ENCODE results near the gene TNNT2.

TNNT2 gene

DNA sequence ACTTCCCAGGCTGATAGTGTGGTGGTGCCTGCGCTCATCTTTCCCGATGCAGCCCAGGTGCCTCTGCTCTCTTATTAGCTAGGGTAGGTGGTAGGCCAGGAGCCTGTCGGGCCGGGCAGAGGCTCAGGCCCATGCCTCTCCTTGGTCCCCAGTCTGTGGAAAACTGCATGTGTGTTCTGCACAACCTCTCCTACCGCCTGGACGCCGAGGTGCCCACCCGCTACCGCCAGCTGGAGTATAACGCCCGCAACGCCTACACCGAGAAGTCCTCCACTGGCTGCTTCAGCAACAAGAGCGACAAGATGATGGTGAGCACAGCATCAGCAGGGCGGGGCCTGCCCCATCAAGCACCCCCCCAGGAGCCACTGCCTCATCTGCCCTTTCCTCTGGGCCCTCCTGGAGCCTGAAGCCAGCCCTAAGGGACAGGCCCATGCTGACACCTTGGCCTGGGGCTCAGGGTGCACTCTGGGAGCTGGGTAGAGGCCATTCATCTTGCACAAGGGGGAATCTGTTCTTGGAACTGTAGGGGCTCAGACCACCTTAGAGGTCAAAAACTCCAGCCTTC, 55.6 kb downstream of the TNNT2 start:
- H3K4me1 ChIP-seq = peaks cover 23% of the 10 kb centered on the region
- TF ChIP-seq, protein P1, sequence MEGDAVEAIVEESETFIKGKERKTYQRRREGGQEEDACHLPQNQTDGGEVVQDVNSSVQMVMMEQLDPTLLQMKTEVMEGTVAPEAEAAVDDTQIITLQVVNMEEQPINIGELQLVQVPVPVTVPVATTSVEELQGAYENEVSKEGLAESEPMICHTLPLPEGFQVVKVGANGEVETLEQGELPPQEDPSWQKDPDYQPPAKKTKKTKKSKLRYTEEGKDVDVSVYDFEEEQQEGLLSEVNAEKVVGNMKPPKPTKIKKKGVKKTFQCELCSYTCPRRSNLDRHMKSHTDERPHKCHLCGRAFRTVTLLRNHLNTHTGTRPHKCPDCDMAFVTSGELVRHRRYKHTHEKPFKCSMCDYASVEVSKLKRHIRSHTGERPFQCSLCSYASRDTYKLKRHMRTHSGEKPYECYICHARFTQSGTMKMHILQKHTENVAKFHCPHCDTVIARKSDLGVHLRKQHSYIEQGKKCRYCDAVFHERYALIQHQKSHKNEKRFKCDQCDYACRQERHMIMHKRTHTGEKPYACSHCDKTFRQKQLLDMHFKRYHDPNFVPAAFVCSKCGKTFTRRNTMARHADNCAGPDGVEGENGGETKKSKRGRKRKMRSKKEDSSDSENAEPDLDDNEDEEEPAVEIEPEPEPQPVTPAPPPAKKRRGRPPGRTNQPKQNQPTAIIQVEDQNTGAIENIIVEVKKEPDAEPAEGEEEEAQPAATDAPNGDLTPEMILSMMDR (IDR thresholded peaks at IDR 0.05; ENCODE audit: low read depth, low read length) = no peak
- no peaks in the 10 kb centered on the region for H3K36me3 ChIP-seq
- H3K27me3 ChIP-seq = no peaks in the 10 kb centered on the region
- no peak overlapping the region for H3K4me3 ChIP-seq (ENCODE audit: low read depth, low read length)
- no peak for DNase-seq
- H3K9me3 ChIP-seq = no peaks in the 10 kb centered on the region

DNA sequence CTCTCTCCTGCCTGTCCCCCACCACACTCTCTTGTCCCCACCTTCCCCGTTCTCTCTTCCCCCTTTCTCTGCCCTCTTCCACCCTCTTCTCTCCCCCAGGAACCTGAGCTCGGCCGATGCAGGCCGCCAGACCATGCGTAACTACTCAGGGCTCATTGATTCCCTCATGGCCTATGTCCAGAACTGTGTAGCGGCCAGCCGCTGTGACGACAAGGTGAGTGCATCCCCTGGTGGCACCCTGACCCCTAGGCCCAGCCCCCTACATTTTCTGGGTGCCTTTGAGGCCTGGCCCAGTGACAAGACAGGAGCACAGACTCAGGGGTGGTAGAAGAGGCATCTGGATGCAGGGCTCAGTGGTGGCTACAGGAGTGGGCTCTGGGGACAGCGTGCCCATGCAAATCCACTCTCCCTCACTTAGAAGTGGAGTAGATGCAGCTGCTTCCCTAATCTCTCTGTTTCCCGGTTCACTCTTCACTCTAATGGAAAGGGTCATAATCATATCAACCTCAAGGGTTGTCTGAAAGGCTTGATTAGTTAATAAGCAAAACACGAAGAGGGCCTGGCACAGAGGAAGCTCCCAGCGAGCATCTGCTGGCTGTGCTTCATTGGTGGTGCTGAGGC, 57.2 kb downstream of the TNNT2 start:
- DNase-seq = peak; percentile 72
- TF ChIP-seq, protein P1 (IDR thresholded peaks at IDR 0.05; ENCODE audit: low read depth, low read length) = no peak
- H3K4me3 ChIP-seq (ENCODE audit: low read depth, low read length) = no peak overlapping the region
- peaks cover 23% of the 10 kb centered on the region for H3K4me1 ChIP-seq
- H3K27me3 ChIP-seq = no peaks in the 10 kb centered on the region
- H3K9me3 ChIP-seq = no peaks in the 10 kb centered on the region
- H3K36me3 ChIP-seq = no peaks in the 10 kb centered on the region

DNA sequence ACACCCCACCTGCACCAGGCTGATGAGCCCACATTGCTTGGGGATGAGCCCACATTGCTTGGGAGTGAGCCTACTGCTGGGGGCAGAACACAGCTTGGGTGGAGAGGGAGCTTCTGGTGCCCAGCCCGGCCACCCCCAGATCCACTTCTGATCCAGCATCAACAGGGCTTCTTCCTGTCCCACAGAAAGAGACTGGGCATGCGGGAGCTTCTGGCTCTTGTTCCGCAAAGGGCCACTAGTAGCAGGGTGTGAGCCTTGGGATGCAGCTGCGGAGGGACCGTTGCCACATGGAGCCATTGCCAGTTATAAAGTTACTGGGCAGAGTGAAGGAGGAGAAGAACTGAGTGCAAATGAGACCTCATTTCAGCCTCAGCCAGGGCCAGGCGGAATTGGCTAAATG, 57.8 kb downstream of the TNNT2 start:
- DNase-seq = no peak
- Histone ChIP-seq H3K36me3 (no peaks in the 10 kb centered on the region), H3K4me1 (peaks cover 23% of the 10 kb centered on the region), H3K4me3 (ENCODE audit: low read depth, low read length) (no peak overlapping the region), H3K9me3 (no peaks in the 10 kb centered on the region), H3K27me3 (no peaks in the 10 kb centered on the region)
- TF ChIP-seq, protein P1 (IDR thresholded peaks at IDR 0.05; ENCODE audit: low read depth, low read length) = no peak

DNA sequence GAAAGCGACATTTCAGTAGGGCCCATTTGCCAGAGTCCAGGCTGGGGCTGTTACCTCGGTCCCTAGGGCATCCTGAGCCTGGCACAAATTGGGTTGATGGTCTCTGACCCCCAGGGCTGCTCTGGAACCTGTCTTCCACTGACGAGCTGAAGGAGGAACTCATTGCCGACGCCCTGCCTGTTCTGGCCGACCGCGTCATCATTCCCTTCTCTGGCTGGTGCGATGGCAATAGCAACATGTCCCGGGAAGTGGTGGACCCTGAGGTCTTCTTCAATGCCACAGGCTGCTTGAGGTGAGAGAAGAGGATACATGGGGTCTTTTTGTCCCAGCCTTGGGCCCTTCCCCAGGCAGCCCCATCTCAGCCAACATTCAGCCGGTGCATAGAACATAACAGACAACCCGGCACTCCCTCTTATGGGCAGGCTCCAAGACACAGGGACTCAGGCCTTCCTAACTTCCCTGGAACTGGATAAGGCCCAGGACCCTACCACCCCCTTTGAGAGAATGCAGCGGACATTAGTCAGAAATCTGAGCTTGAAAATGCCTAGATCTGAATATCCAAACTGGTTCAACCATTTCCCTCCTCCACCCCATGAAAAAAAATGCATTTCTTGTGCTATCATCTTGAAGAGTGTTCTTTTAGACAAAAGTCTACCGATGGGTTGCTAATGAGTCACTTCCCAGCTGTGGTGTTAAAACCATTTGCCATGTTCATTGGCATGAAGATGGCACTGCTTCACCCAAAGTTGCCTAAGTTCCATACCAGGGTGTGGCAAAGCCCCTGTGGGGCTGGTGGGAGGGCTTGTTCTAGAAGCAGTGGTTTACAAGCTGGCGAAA, 58.8 kb downstream of the TNNT2 start:
- H3K36me3 ChIP-seq = no peaks in the 10 kb centered on the region
- TF ChIP-seq, protein P1 (IDR thresholded peaks at IDR 0.05; ENCODE audit: low read depth, low read length) = no peak
- no peak overlapping the region for H3K4me3 ChIP-seq (ENCODE audit: low read depth, low read length)
- no peaks in the 10 kb centered on the region for H3K27me3 ChIP-seq
- no peak for DNase-seq
- no peaks in the 10 kb centered on the region for H3K9me3 ChIP-seq
- H3K4me1 ChIP-seq = peaks cover 23% of the 10 kb centered on the region

DNA sequence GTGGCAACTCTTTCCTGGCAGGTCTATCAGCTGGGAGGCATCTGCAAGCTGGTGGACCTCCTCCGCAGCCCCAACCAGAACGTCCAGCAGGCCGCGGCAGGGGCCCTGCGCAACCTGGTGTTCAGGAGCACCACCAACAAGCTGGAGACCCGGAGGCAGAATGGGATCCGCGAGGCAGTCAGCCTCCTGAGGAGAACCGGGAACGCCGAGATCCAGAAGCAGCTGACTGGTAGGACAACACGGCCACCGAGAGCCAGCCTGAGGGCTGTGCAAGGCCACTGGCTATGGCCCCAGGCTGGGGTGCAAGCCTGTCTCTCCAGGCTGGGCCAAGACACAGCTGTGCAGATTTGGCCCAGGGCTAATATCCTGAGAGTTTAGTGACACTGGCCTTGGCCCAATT, 59.9 kb downstream of the TNNT2 start:
- Histone ChIP-seq H3K27me3 (no peaks in the 10 kb centered on the region), H3K9me3 (no peaks in the 10 kb centered on the region), H3K4me3 (ENCODE audit: low read depth, low read length) (no peak overlapping the region), H3K36me3 (no peaks in the 10 kb centered on the region), H3K4me1 (peaks cover 23% of the 10 kb centered on the region)
- TF ChIP-seq, protein P1 (IDR thresholded peaks at IDR 0.05; ENCODE audit: low read depth, low read length) = no peak
- no peak for DNase-seq

DNA sequence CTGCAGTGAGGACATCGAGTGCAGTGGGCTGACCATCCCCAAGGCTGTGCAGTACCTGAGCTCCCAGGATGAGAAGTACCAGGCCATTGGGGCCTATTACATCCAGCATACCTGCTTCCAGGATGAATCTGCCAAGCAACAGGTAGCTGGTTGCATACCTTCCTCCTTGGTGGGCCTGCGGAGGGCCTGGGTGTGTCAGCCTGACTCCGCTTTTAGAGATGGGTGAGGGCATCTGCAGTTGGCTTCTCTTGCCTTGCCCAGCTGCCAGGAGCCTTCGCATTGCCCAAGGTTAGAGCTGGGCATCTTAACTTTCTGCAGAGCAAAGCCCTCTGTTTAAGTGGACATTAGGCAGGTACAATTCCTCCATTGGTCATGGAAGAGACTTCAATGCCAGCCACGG, 60.9 kb downstream of the TNNT2 start:
- no peak for DNase-seq
- TF ChIP-seq, protein P1 (IDR thresholded peaks at IDR 0.05; ENCODE audit: low read depth, low read length) = no peak
- Histone ChIP-seq H3K4me1 (peaks cover 19% of the 10 kb centered on the region), H3K9me3 (no peaks in the 10 kb centered on the region), H3K36me3 (no peaks in the 10 kb centered on the region), H3K4me3 (ENCODE audit: low read depth, low read length) (no peak overlapping the region), H3K27me3 (no peaks in the 10 kb centered on the region)

Data from BE2C (cell line).